Activated T-cell treated with anti-CD3 and anti-CD28 coated beads for 48 hours (primary cell): ENCODE results near the gene PRKCG.

ENCODE experiments used
- DNase-seq: peaks from one replicate; pipeline ENCODE4 v3.0.0-alpha.2; 2020; ENCODE audit warnings: low read depth

The PRKCG gene

DNA sequence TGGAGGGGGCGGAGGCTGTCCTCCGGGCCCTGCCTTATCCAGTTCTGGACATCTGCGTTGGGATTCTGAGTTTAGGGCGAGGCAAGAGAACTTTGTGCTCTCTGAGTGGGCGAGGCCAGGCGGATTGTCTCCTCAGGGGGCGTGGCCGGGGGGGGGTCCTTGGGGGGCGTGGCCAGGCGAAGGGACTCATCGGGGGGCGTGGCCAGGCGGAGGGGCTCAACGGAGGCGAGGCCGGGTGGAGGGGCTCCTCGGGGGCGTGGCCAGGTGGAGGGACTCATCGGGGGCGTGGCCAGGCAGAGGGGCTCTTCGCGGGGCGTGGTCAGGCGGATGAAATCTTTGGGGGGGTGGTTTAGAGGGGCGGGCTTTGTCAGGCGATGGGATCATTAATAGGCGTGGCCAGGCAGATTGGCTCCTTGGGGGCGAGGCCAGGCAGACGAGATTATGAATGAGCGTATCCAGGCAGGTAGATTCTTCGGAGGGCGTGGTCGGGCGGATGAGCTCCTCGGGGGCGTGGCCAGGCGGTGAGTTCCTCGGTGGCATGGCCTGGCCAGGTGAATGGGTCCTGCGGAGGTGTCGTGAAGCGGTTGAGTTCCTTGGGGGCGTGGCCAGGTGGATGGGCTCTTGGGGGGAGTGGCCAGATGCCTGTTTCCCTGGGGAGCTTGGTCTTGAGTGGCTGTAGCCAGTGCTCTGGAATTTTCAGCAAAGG, 16.8 kb downstream of the PRKCG start:
- no peak for DNase-seq

DNA sequence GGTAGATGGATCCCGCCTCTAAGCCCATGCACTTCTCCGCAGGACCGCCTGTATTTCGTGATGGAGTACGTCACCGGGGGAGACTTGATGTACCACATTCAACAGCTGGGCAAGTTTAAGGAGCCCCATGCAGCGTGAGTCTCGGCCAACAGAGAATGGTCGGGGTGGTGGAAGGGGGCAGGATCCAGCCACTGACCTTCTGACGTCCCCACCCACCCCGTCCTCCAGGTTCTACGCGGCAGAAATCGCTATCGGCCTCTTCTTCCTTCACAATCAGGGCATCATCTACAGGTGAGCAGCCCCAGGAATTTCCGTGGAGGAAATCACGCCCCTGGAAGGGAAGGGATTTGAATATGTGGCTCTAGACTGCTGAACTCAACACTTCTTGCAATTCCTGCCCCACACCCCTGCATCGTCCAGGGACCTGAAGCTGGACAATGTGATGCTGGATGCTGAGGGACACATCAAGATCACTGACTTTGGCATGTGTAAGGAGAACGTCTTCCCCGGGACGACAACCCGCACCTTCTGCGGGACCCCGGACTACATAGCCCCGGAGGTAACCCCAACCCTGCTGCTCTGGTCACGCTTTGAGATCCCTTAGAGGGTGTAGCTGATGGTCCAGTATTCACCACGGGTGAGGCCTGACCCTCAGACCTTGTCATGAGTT, 18.3 kb downstream of the PRKCG start:
- DNase-seq: no peak

DNA sequence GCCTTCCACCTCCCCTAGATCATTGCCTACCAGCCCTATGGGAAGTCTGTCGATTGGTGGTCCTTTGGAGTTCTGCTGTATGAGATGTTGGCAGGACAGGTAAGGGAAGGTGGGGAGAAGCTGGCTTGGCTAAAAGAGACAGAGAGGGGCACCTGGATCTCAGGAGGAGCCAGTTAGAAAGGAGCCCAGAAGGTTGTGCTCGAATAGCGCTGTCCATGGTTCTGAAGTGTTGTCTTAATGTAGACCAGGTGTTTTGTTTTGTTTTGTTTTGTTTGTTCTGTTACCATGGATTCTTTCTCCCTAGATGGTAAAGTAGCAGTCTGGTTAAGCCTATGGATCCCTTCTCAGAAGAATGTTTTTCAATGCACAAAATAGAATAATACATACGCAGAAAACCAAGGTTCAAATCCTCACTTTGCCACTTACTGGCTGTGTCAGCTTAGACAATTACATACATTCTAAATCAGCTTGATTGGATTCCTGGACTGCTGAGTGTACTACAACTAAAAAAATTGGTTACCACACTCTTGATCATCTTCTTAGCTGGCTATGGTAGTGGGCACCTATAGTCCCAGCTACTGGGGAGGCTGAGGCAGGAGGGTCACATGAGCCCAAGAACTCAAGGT, 21.2 kb downstream of the PRKCG start:
- no peak for DNase-seq

- no peak for DNase-seq
Observed at GRCh38 chr19:53904909-53905308, 22.9 kb downstream of the PRKCG start.

DNA sequence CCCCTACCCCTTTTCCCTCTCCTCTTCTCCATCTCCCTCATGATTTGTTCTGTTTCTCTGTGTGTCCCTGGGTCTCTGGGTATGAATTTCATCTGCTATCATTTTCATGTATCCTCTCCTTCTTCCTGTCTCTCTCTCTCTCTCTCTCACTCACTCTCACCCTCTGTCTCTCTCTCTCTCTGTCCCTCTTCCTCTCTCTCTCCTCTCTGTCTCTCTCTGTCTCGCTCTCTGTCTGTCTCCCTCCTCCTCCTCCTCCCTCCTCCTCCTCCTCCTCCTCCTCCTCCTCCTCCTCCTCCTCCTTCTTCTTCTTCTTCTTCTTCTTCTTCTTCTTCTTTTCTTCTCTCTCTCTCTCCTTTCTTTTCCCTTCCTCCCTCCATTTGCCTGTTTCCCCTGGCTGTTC, 23.8 kb downstream of the PRKCG start:
- DNase-seq: no peak

DNA sequence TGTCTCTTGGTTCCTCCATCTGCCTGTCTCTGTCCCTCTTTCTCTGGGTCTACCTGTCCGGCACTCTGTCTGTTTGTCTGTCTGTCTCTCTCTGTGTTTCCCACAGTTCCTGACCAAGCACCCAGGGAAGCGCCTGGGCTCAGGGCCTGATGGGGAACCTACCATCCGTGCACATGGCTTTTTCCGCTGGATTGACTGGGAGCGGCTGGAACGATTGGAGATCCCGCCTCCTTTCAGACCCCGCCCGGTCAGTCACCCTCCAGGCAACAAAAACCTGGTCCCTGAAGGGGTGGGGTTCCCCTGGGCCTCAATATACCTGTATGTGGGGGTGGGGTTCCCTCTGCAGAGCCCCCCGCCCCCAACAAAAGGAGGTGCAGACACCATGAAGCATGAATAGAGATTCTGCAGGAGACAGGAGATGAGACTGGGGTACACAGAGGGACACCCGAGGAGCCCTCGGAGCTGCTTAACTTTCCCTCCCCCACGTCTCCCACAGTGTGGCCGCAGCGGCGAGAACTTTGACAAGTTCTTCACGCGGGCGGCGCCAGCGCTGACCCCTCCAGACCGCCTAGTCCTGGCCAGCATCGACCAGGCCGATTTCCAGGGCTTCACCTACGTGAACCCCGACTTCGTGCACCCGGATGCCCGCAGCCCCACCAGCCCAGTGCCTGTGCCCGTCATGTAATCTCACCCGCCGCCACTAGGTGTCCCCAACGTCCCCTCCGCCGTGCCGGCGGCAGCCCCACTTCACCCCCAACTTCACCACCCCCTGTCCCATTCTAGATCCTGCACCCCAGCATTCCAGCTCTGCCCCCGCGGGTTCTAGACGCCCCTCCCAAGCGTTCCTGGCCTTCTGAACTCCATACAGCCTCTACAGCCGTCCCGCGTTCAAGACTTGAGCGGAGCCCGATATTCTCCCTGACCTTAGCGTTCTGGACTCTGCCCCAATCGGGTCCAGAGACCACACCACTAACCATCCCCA, 24.5 kb downstream of the PRKCG start:
- DNase-seq: peak; percentile 67

DNA sequence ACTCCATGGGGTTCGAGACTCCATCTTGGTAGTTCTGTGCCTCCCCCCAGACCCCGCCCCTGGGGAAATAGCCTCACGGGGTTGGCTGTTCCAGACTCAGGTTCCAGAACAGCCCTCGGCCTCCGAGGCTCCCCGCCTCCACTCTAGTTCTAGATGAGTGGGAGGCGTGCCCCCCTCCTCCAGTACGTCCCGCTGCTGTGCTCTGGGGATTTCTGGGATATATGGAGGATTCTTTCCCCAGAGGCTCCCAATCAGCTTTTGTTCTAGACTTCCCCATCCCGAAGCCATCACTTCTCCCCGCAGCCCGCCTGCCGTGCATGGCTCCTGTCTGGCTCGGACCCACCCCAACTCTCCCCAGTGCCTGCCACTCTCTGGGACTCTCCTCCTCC, 25.2 kb downstream of the PRKCG start:
- DNase-seq: no peak

- DNase-seq: no peak
Observed at GRCh38 chr19:53907690-53908089, 25.7 kb downstream of the PRKCG start.

DNA sequence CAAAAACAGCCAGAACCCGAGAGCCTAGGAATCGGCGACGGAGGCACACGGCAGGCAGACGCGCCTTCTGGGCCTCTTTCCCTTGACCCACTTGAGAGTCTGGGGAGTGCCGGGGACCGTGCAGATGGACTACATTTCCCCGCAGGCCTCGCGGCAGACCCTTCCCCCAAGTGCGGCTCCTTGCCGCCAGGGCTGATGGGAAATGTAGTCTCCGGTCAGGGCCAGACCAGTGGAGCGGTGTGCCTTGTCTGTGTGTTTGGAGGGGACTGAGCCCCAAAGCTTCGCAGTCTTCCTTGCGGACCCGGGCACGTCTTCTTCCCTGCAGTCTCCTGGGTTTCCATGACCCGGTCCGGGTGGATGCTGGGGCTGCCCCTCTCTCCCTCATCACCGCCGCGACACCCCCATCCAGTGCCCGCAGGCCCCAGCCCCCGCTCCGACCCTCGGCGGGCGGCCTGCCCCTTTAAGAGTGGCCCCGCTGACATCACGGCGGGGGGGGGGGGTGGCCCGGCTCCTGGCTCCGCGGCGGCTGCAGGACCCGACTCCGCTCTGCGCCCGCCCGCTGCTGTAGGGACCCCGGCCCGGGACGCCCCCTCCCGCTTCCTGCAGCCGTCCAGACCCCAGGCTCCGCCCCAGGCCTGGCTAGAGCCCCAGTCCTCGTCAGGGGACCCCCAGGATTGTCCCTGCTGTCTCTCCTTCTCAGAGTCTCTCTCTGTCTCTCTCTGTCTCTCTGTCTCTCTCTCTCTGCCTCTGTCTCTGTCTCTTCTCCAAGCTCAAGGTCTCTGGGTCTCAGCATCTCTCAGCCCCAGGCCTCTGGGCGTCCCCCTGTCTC, 26.3 kb downstream of the PRKCG start:
- DNase-seq: peak; percentile 53

DNA sequence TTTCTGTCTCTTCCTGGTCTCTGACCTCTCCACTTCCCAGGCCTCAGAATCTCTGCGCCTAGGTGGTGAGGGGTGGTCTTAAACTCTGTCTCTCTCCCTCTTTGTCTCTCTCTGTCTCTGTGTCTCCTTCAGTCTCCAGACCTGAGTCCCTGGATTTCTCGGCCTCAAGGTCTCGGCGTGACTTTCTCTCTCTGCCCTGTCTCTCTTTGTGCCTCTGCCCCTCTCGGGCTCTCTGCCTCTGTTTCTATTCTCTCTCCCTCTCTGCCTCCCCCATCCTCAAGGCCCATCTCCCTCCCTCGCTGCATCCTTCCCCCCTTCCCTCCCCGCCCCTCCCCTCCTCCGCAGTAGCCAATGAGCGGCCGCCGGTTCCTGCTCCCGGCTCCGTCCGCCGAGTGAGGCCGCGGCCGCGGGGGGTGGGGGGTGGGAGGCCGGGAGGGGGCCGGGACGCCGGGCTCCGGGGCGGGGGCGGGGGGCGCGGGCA, 27.0 kb downstream of the PRKCG start, which contains the start of gene CACNG7:
Gene CACNG7, plus strand, starts transcription at position 344 of the 481 bp plus-strand sequence. CDS start 3,554 bp downstream, outside the sequence.
- DNase-seq: no peak

GRCh38 chr19:53909471-53910169, 27.6 kb downstream of the PRKCG start:
- no peak for DNase-seq

DNA sequence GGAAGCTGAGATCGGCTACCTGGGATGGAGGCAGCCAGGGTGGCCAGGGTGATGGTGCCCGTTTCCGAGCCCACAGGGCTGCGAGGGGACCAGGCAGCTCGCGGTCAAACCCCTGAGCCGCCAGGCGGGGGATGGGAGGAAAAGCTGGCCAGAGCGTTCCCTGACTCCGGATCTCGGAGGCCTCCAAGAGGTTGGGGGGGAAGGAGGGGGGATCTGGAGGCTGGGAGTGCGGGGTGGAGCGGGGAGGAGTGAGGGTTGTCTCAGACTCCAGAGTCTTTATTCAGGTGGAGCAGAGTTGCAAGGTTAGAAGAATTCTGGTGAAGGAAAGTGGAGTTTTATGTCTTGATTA, 28.1 kb downstream of the PRKCG start:
- no peak for DNase-seq

GRCh38 chr19:53912653-53913052, 30.7 kb downstream of the PRKCG start:
- peak; percentile 25 for DNase-seq

- DNase-seq: no peak
Observed at GRCh38 chr19:53915000-53915399, 33.0 kb downstream of the PRKCG start.

GRCh38 chr19:53916004-53916403, 34.0 kb downstream of the PRKCG start:
- DNase-seq: no peak

DNA sequence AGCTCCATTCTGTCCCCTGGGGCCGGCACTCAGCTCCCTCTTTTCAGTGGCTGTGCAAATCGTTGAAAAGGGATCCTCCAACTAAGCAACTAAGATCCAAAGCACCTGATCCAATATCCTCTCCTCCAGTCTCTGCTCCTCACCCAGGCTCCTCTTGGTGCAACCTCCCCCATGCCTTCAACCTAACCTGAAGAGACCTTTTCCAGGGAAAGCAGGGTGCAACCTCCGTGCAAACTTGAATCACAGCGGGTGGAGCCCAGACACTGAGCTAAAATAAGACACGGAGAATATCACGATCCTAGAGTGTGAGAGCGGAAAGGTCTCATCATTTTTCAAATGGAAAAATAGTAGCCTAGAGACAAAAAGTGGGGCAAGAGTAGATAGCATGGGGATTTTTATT, 35.4 kb downstream of the PRKCG start:
- no peak for DNase-seq

DNA sequence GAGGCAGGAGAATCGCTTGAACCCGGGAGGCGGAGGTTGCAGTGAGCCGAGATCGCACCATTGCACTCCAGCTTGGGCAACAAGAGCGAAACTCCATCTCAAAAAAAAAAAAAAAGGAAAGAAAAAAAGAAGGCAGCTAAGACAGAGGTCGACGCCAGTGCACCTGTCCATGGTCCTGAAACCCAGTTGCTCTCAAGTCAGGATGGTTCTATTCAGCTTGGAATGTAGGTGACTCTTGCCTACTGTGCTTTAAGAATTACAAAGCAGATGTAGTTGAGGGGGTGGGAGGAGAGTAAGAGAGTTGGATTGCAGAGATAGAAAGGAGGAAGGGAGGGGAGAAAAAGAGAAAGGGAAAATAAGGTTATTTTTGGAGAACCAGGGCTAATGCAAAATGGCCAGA, 45.7 kb downstream of the PRKCG start:
- no peak for DNase-seq

GRCh38 chr19:53936029-53936428, 54.0 kb downstream of the PRKCG start:
- no peak for DNase-seq

GRCh38 chr19:53942001-53942786, 60.2 kb downstream of the PRKCG start:
- peak; percentile 18 for DNase-seq

DNA sequence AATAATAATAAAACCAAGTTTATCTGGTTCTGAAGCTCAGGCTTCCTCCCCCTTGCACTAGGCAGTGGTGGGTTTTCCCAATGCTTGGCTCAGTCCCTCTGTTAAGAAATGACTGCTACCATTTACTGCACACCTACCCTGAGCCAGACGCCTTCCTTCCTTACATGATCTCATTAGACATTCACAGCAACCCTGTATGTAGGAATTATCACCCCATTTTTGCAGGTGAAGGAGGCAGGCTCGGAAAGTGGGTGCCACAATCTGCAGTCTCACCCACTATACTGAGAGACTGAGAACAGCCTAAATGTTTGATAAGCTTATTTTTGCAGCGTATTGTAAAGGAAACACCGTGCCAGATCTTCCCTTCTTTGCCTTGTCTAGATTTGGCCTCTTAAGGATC, 62.4 kb downstream of the PRKCG start:
- no peak for DNase-seq
